ENCODE results near the gene NRARP. TPM values are rescaled to one million over a fixed set of nuclear protein-coding genes. Genes with fewer than 3 reads are reported as not detected.

The NRARP gene
- total RNA-seq, 6 experiments from 2014 or later = 0.57 to 2.3 (median 0.98) TPM

DNA sequence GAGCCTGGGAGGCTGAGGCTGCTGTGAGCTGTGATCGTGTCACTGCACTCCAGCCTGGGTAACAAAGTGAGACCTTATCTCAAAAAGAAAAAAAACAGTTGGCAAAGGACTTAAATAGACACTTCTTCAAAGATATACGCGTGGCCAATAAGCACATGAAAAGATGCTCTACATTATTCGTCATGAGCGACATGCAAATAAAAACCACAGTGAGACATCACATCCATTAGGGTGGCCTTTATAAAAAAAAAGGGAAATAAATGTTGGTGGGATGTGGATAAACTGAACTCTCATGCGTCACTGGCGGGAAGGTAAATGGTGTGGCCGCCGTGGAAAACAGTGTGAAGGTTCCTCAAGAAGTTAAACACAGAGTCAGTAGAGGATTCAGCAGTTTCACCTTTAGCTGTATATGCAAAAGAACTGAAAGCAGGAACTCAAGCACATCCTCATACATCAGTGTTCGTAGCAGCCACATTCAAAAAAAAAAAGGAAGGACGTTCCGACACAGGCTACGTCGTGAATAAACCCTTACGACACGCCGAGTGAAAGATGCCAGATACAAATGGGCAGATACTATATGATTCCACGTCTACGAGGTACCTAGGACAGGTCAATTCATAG lies 24.5 kb upstream of the NRARP start:
- no peak overlapping the region for H3K27ac ChIP-seq
- intact Hi-C loops (cut with DNase I) = no loop called here
- H3K4me1 ChIP-seq = no peaks in the 10 kb centered on the region
- no peaks in the 10 kb centered on the region for H3K36me3 ChIP-seq
- H3K4me3 ChIP-seq = no peak overlapping the region
- DNase-seq (no peak), ATAC-seq (peak in 2 of 4 donors; percentile 47 to 52)
- WGBS (ENCODE audit: insufficient coverage, low coverage, low lambda C conversion rate, missing lambda C conversion rate) = 78% methylated on average over 19 of the region's 19 CpGs
- no peaks in the 10 kb centered on the region for H3K27me3 ChIP-seq
- no peaks in the 10 kb centered on the region for H3K9me3 ChIP-seq
- TF ChIP-seq, protein P1, sequence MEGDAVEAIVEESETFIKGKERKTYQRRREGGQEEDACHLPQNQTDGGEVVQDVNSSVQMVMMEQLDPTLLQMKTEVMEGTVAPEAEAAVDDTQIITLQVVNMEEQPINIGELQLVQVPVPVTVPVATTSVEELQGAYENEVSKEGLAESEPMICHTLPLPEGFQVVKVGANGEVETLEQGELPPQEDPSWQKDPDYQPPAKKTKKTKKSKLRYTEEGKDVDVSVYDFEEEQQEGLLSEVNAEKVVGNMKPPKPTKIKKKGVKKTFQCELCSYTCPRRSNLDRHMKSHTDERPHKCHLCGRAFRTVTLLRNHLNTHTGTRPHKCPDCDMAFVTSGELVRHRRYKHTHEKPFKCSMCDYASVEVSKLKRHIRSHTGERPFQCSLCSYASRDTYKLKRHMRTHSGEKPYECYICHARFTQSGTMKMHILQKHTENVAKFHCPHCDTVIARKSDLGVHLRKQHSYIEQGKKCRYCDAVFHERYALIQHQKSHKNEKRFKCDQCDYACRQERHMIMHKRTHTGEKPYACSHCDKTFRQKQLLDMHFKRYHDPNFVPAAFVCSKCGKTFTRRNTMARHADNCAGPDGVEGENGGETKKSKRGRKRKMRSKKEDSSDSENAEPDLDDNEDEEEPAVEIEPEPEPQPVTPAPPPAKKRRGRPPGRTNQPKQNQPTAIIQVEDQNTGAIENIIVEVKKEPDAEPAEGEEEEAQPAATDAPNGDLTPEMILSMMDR (IDR thresholded peaks at IDR 0.05) = no peak
- no peak for TF ChIP-seq POLR2A (IDR thresholded peaks at IDR 0.05)

DNA sequence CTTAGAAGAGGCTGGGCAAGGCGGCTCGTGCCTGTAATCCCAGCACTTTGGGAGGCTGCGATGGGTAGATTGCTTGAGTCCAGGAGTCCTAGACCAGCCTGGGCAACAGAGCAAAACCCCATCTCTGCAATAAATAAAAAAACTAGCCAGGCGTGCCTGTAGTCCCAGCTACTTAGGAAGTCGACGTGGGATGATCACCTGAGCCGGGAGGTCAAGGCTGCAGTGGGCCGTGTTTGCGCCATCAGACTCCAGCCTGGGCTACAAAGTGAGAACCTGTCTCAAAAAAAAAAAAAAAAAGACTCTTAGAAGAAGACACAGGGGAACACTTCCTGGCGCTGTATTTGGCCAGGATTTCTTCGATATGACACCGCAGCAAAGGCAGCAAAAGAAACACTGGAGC lies 23.7 kb upstream of the NRARP start:
- 90% methylated on average over 9 of the region's 12 CpGs for WGBS (ENCODE audit: insufficient coverage, low coverage, low lambda C conversion rate, missing lambda C conversion rate)
- H3K4me1 ChIP-seq = no peaks in the 10 kb centered on the region
- no peak overlapping the region for H3K4me3 ChIP-seq
- no peaks in the 10 kb centered on the region for H3K27me3 ChIP-seq
- intact Hi-C loops (cut with DNase I) = no loop called here
- DNase-seq (no peak), ATAC-seq (no peak)
- no peak for TF ChIP-seq POLR2A (IDR thresholded peaks at IDR 0.05)
- TF ChIP-seq, protein P1 (IDR thresholded peaks at IDR 0.05) = no peak
- H3K36me3 ChIP-seq = no peaks in the 10 kb centered on the region
- no peaks in the 10 kb centered on the region for H3K9me3 ChIP-seq
- no peak overlapping the region for H3K27ac ChIP-seq

- intact Hi-C loops (cut with DNase I) = no loop called here
These were observed 23.1 kb upstream of the NRARP start for GRCh38 chr9:137325124-137325523.

GRCh38 chr9:137323531-137324331 lies 21.7 kb upstream of the NRARP start:
- H3K4me3 ChIP-seq = no peak overlapping the region

More at GRCh38 chr9:137325124-137325523, 23.1 kb upstream of the NRARP start:
- H3K36me3 ChIP-seq = no peaks in the 10 kb centered on the region
- H3K27ac ChIP-seq = no peak overlapping the region
- no peaks in the 10 kb centered on the region for H3K27me3 ChIP-seq
- 91% methylated on average over 8 of the region's 10 CpGs for WGBS (ENCODE audit: insufficient coverage, low coverage, low lambda C conversion rate, missing lambda C conversion rate)
- ATAC-seq = no peak
- TF ChIP-seq, protein P1 (IDR thresholded peaks at IDR 0.05) = no peak
- TF ChIP-seq POLR2A (IDR thresholded peaks at IDR 0.05) = no peak
- no peaks in the 10 kb centered on the region for H3K4me1 ChIP-seq
- H3K9me3 ChIP-seq = no peaks in the 10 kb centered on the region
- DNase-seq = peak in 1 of 3 donors; percentile 32
- H3K4me3 ChIP-seq = no peak overlapping the region

More at GRCh38 chr9:137323531-137324331, 21.7 kb upstream of the NRARP start:
- no peak for TF ChIP-seq POLR2A (IDR thresholded peaks at IDR 0.05)
- TF ChIP-seq, protein P1 (IDR thresholded peaks at IDR 0.05) = no peak
- no peaks in the 10 kb centered on the region for H3K9me3 ChIP-seq
- H3K27ac ChIP-seq = no peak overlapping the region
- H3K4me1 ChIP-seq = no peaks in the 10 kb centered on the region
- 93% methylated on average over 5 of the region's 37 CpGs for WGBS (ENCODE audit: insufficient coverage, low coverage, low lambda C conversion rate, missing lambda C conversion rate)
- no peaks in the 10 kb centered on the region for H3K36me3 ChIP-seq
- intact Hi-C loops (cut with DNase I) = no loop called here
- peak in 1 of 3 donors; percentile 54 for DNase-seq
- no peaks in the 10 kb centered on the region for H3K27me3 ChIP-seq
- no peak for ATAC-seq
